K562 (cell line): Measurements from ENCODE around the gene TMEM121B. TPM values are rescaled to one million over a fixed set of nuclear protein-coding genes. Genes with fewer than 3 reads are reported as not detected.
A peak's percentile ranks its signal among the peaks of the same experiment; 100 is the strongest.

Experiments used
- ATAC-seq: fragments of 200-7000 bp; cut with Tn5 transposase; 3 replicates; pipeline ENCODE4 v1.9.1; 2020; ENCODE audit warnings: moderate library complexity
- BruUV-seq: library from RNA; stranded (reverse); fragments of 400-500 nt; replicated peaks from 2 replicates; lab custom pipeline; 2021; lab: Mats Ljungman, UMichigan
- CTCF ChIA-PET: fragments of 300-600 bp; formaldehyde crosslinking; extraction: SDS; loops from one replicate; lab custom pipeline; 2021; ENCODE audit warnings: low intra/inter-chr PET ratio; lab: Yijun Ruan, JAX
- POLR2A ChIA-PET: fragments of 300-600, 350-650 bp; sonication (Branson Sonifier 250); formaldehyde crosslinking; extraction: SDS; loops from one replicate; lab custom pipeline; 2021; ENCODE audit warnings: antibody characterized with exemption, inconsistent platforms; lab: Yijun Ruan, JAX
- DNase-seq, 4 experiments: peaks; one replicate each; pipeline versions ENCODE4 v3.0.0 to v3.0.0-alpha.2; 2011 to 2018; ENCODE audit warnings: low spot score in 3 of 4, mixed read lengths in 3 of 4; ENCODE audit errors: extremely low read depth in 1 of 4
- FAIRE-seq: peaks from 2 replicates; lab custom pipeline; 2011; peaks lifted over from hg19 to GRCh38; lab: Jason Lieb, UNC
- H2AFZ ChIP-seq: 2 replicates; pipeline ENCODE4 v1.6.0; 2011; ENCODE audit warnings: low read depth, low read length, control low read depth, inconsistent platforms
- H3K27ac ChIP-seq: fragments of 200-600 bp; 3 replicates; pipeline ENCODE4 v1.8.0; 2011; ENCODE audit warnings: low read depth, mild to moderate bottlenecking, control low read depth, inconsistent platforms, low read length, moderate library complexity, mixed read lengths; ENCODE audit errors: extremely low read depth
- H3K27me3 ChIP-seq, 2 experiments: fragments of 300-600 bp in 1 of 2; 2 replicates in 1 of 2; 3 replicates in 1 of 2; pipeline versions ENCODE4 v1.6.0 to v1.8.0; 2011; ENCODE audit warnings: inconsistent platforms in 2 of 2, low read length in 2 of 2, mild to moderate bottlenecking in 1 of 2, mixed read lengths in 1 of 2, moderate library complexity in 1 of 2; ENCODE audit not compliant: control insufficient read depth in 2 of 2, insufficient read depth in 2 of 2
- H3K36me3 ChIP-seq: fragments of 300-600 bp; 3 replicates; pipeline ENCODE4 v1.8.0; 2011; ENCODE audit warnings: mild to moderate bottlenecking, low read length, inconsistent platforms; ENCODE audit not compliant: control insufficient read depth, insufficient read depth
- H3K4me1 ChIP-seq, 2 experiments: fragments of 200-600 bp in 1 of 2; replicated peaks in 1 of 2; 2 replicates in 1 of 2; 3 replicates in 1 of 2; pipeline versions ENCODE4 v1.5.1 to v1.8.0; 2011; ENCODE audit warnings: inconsistent platforms in 2 of 2, low read length in 2 of 2, mild to moderate bottlenecking in 1 of 2, mixed read lengths in 1 of 2, moderate library complexity in 1 of 2; ENCODE audit not compliant: control insufficient read depth in 2 of 2, insufficient read depth in 2 of 2
- H3K4me2 ChIP-seq: 2 replicates; pipeline ENCODE4 v1.6.1; 2011; ENCODE audit warnings: low read length, control low read depth, inconsistent platforms, mixed read lengths; ENCODE audit not compliant: insufficient read depth
- H3K4me3 ChIP-seq: fragments of 200-600 bp; sonication (generic), shearing (Covaris generic); 2 replicates; pipeline ENCODE4 v1.5.1; 2016; ENCODE audit warnings: control low read depth, inconsistent platforms
- H3K79me2 ChIP-seq: fragments of 200-600 bp; 3 replicates; pipeline ENCODE4 v1.8.0; 2011; ENCODE audit warnings: low read length, inconsistent platforms; ENCODE audit not compliant: control insufficient read depth, insufficient read depth
- H3K9ac ChIP-seq, 2 experiments: 2 replicates each; pipeline versions ENCODE4 v1.6.0 to v1.6.1; 2011; ENCODE audit warnings: low read depth in 2 of 2, low read length in 2 of 2, control low read depth in 1 of 2, inconsistent platforms in 1 of 2, mild to moderate bottlenecking in 1 of 2, mixed read lengths in 1 of 2; ENCODE audit not compliant: insufficient read depth in 1 of 2
- H3K9me1 ChIP-seq: one replicate; pipeline ENCODE4 v1.6.0; 2011; ENCODE audit warnings: inconsistent platforms, mild to moderate bottlenecking, low read length, moderate library complexity; ENCODE audit not compliant: control insufficient read depth, insufficient read depth
- H3K9me3 ChIP-seq: replicated peaks from 2 replicates; pipeline ENCODE4 v1.5.1; 2011; ENCODE audit warnings: low read depth, low read length, inconsistent platforms; ENCODE audit not compliant: control insufficient read depth, insufficient read depth
- H4K20me1 ChIP-seq: replicated peaks from 2 replicates; pipeline ENCODE4 v1.6.1; 2011; ENCODE audit warnings: low read length, inconsistent platforms, mixed read lengths; ENCODE audit not compliant: control insufficient read depth, insufficient read depth
- CBX3 ChIP-seq, 2 experiments: IDR thresholded peaks; 1 replicate in 1 of 2; 2 replicates in 1 of 2; pipeline ENCODE4 v1.6.1; 2012; ENCODE audit warnings: inconsistent platforms in 2 of 2, low read length in 2 of 2, borderline replicate concordance in 1 of 2, control low read depth in 1 of 2
- CEBPB ChIP-seq: fragments of 450-650 bp; IDR thresholded peaks from 2 replicates; pipeline ENCODE4 v1.6.1; 2016; ENCODE audit warnings: missing genetic modification characterization, missing compliant biosample characterization
- GATAD2B ChIP-seq: fragments of 450-650 bp; IDR thresholded peaks from 2 replicates; pipeline ENCODE4 v1.6.1; 2017; ENCODE audit warnings: mild to moderate bottlenecking, borderline replicate concordance
- HNRNPL ChIP-seq: fragments of 200-400 bp; formaldehyde crosslinking; IDR thresholded peaks from 2 replicates; pipeline ENCODE4 v1.6.1; 2017; ENCODE audit warnings: low read depth, mild to moderate bottlenecking, low read length
- HOXB6 ChIP-seq: fragments of 250-450 bp; sonication (Bioruptor Pico); IDR thresholded peaks from 2 replicates; pipeline ENCODE4 v1.5.1; 2022; ENCODE audit warnings: mild to moderate bottlenecking, borderline replicate concordance
- JUND ChIP-seq, 2 experiments: IDR thresholded peaks; 2 replicates in 1 of 2; 3 replicates in 1 of 2; pipeline ENCODE4 v1.6.1; 2011; ENCODE audit warnings: borderline replicate concordance in 2 of 2, low read depth in 2 of 2, low read length in 2 of 2, improper control_type of control experiment in 1 of 2, missing biosample characterization in 1 of 2, missing genetic modification characterization in 1 of 2, missing genetic modification reagents in 1 of 2
- RBM14 ChIP-seq: fragments of 200-400 bp; formaldehyde crosslinking; IDR thresholded peaks from 2 replicates; pipeline ENCODE4 v1.6.1; 2018; ENCODE audit warnings: low read depth, mild to moderate bottlenecking, low read length, moderate library complexity, borderline replicate concordance; ENCODE audit not compliant: insufficient read depth
- ZEB2 ChIP-seq: fragments of 450-650 bp; IDR thresholded peaks from 2 replicates; pipeline ENCODE4 v1.6.1; 2016
- WGBS: fragments of 100-300 bp; shearing (Covaris generic); methylation state at CpG from one replicate; pipeline ENCODE4 v1.1.6; 2016; ENCODE audit warnings: low coverage, mixed read lengths; ENCODE audit not compliant: insufficient coverage; ENCODE audit errors: missing lambda C conversion rate; 5-methylcytosine and 5-hydroxymethylcytosine counted together
- in situ Hi-C: fragments of 300-500 bp; cut with MboI; formaldehyde crosslinking; loops from 4 replicates; pipeline ENCODE4 v1.15.0; 2018; ENCODE audit warnings: inconsistent platforms, mixed read lengths
- intact Hi-C: fragments of 100-400 bp; cut with micrococcal nuclease; formaldehyde crosslinking; loops from 2 replicates; pipeline ENCODE4 v1.14.2; 2022
- polyA plus RNA-seq, 8 experiments: library from polyadenylated mRNA; depleted of rRNA in 4 of 8; stranded (reverse) in 5 of 8; unstranded in 3 of 8; fragments of >200 nt; fragmentation: Nextera tagmentation in 2 of 8; fragmentation: Illumina TruSeq in 1 of 8; extraction: Ambion mirVana in 2 of 8; extraction: Trizol in 1 of 8; gene quantifications; 2 replicates each; pipeline versions ENCODE4 v1.2.1 to v1.2.3, GENCODE V29; 2011 to 2014; ENCODE audit warnings: inconsistent platforms in 1 of 8, missing spikeins in 1 of 8
- total RNA-seq, 7 experiments: library from RNA; depleted of rRNA in 6 of 7; stranded (reverse); fragments of >200 nt in 6 of 7; fragmentation: Illumina TruSeq in 2 of 7; extraction: Trizol in 2 of 7; gene quantifications; 2 replicates each; pipeline versions ENCODE4 v1.2.1 to v1.2.3, GENCODE V29; 2011 to 2021; ENCODE audit warnings: low replicate concordance in 1 of 7

Gene TMEM121B
- total and polyA plus RNA-seq, 9 of the 15 experiments (the other 6 are each of a cell fraction or from before 2014, with no cell fraction given): 0.03 to 0.07 (median 0.03) TPM; not detected in 6

DNA sequence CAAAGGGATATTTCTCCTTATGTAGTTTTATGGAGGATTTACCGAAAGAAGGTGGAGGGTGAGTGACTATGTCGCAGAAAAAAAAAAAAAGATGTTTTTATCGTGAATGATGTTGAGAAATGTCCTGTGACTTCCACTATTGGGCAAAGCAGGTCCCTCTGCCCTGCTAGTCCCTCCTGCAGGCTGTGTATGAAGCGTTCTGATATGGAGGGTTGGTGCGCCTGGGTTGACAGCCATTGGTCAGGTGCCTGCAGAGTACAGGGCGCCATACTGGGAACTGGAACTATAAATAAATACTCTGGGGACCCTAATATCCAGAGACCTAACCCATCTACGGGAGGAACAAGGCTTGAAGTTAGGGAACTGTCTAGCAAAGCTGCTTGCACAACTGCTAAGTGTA is 34.9 kb downstream of the TMEM121B start:
- CTCF ChIA-PET: no interaction called here
- H3K79me2 ChIP-seq: peaks cover 9% of the 10 kb centered on the region; the same call in 2 of the 3 replicates
- H3K9me3 ChIP-seq: no peaks in the 10 kb centered on the region
- FAIRE-seq (no peak), DNase-seq (no peak)
- peaks cover 12% of the 10 kb centered on the region for H4K20me1 ChIP-seq
- no peaks in the 10 kb centered on the region for H3K36me3 ChIP-seq
- H2AFZ ChIP-seq: no peak overlapping the region
- POLR2A ChIA-PET: interaction anchor here (0.8 kb wide), 1 partner anchor 11 kb away, joined by 5 read pairs; no protein-coding TSS in a partner anchor
- no peak overlapping the region for H3K4me3 ChIP-seq
- no peaks in the 10 kb centered on the region for H3K27me3 ChIP-seq
- H3K9me1 ChIP-seq: no peaks in the 10 kb centered on the region
- TF ChIP-seq CBX3 (IDR thresholded peaks at IDR 0.05; ENCODE audit: borderline replicate concordance in 1 of 2, low read length in 2 of 2): no peak
- TF ChIP-seq RBM14: no peak
- TF ChIP-seq GATAD2B: no peak
- no peak for TF ChIP-seq HOXB6 (CRISPR knock-in tag)
- no peak for TF ChIP-seq JUND (IDR thresholded peaks at IDR 0.05; ENCODE audit: borderline replicate concordance, low read depth, low read length)
- TF ChIP-seq JUND (tag; IDR thresholded peaks at IDR 0.05; ENCODE audit: borderline replicate concordance, low read depth, low read length): no peak
- TF ChIP-seq HNRNPL: no peak
- TF ChIP-seq CEBPB (tag): no peak
- no peak for TF ChIP-seq ZEB2
- TF ChIP-seq, all 486 proteins: peak for 0
- BruUV-seq: no TSS peak
- WGBS: 66% methylated on average over 7 of the region's 7 CpGs
- intact Hi-C loops (no loop called here), in situ Hi-C loops (no loop called here)
- peaks cover 0 to 25% of the 10 kb centered on the region in 2 experiments; a peak in 4 of 5 replicates for H3K4me1 ChIP-seq
- H3K9ac ChIP-seq: 0 out of 4 replicates have a peak overlapping the region, but pooled peaks of 1 of the 2 experiments have one; percentile 61
- no peak overlapping the region for H3K4me2 ChIP-seq
- H3K27ac ChIP-seq: no peak overlapping the region
- ATAC-seq: no peak
